ENCODE measurements around the gene LPP. TPM values are rescaled to one million over a fixed set of nuclear protein-coding genes. Genes with fewer than 3 reads are reported as not detected.

LPP gene
- total and polyA plus RNA-seq, 2 of the 13 experiments (the other 11 are each of a cell fraction or from before 2014, with no cell fraction given) = 19.2 to 29.9 TPM

DNA sequence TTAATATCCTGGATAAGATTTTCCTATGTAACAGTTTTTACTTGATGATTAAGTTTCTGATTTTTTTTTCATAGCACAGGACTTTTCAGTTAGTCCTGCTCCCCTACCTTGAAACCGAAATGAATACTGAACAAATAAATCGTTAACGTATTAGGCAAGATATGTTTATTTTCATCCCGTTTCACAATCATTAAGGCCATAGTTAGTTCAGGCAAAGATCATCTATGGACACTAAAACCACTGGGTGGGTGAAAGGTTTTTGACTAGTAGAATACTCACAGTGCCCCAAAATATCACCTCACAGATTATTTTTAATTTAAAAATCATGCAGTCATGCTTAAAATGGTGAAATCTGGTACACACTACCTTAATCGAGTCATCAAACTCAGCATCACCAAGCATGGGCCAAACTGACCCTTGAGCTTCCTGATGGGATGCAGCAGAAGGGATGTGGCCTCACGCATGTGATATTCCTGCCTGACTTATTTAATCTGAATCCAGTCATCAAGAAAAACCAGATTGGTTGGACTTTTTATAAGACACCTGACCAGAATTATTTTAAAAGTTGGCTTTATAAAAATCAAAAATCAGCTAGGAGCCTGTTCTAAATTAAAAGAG is 365.0 kb downstream of the LPP start (continued):
- no peak for TF ChIP-seq ZNF235 (CRISPR knock-in tag; IDR thresholded peaks at IDR 0.05; ENCODE audit: borderline replicate concordance)
- no peak for TF ChIP-seq CBX2 (IDR thresholded peaks at IDR 0.05; ENCODE audit: low read depth, low read length)
- no peak for TF ChIP-seq CBX2 (CRISPR knock-in tag; IDR thresholded peaks at IDR 0.05; ENCODE audit: low read depth)
- TF ChIP-seq ZNF251 (CRISPR knock-in tag; IDR thresholded peaks at IDR 0.05) = no peak
- TF ChIP-seq TBX2 (CRISPR knock-in tag; IDR thresholded peaks at IDR 0.05; ENCODE audit: borderline replicate concordance) = no peak
- peak; percentile 81 for TF ChIP-seq ZGPAT (CRISPR knock-in tag; IDR thresholded peaks at IDR 0.05)
- no peak for TF ChIP-seq SRSF1 (optimal IDR thresholded peaks at IDR 0.05; ENCODE audit: low read depth, low read length)
- no peak for TF ChIP-seq ZNF773 (CRISPR knock-in tag; IDR thresholded peaks at IDR 0.05; ENCODE audit: borderline replicate concordance)
- TF ChIP-seq, protein P1, sequence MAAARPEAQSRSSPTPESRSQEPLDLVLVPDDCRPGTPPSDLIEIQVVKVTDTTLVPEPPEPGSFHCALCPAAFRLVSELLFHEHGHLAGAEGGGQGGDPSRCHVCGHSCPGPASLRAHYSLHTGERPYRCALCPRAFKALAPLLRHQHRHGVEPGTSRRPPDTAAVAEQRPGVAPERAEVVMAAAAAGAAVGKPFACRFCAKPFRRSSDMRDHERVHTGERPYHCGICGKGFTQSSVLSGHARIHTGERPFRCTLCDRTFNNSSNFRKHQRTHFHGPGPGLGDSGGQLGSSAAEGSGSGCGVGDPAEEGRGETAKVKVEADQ (CRISPR knock-in tag; IDR thresholded peaks at IDR 0.05; ENCODE audit: borderline replicate concordance) = no peak
- TF ChIP-seq STAG1 (CRISPR knock-in tag; IDR thresholded peaks at IDR 0.05) = no peak; the same call in 1 of the 2 replicates
- no peak for TF ChIP-seq IKZF4 (CRISPR knock-in tag; IDR thresholded peaks at IDR 0.05; ENCODE audit: borderline replicate concordance, low read depth, not compliant biosample characterization)
- no peak for TF ChIP-seq ZMYM3 (CRISPR knock-in tag; IDR thresholded peaks at IDR 0.05)
- peak; percentile 47; the same call in 1 of the 2 replicates for TF ChIP-seq KDM3A (CRISPR knock-in tag; IDR thresholded peaks at IDR 0.05; ENCODE audit: low read depth)
- no peak for TF ChIP-seq DMAP1 (CRISPR knock-in tag; IDR thresholded peaks at IDR 0.05)
- TF ChIP-seq, protein P2, sequence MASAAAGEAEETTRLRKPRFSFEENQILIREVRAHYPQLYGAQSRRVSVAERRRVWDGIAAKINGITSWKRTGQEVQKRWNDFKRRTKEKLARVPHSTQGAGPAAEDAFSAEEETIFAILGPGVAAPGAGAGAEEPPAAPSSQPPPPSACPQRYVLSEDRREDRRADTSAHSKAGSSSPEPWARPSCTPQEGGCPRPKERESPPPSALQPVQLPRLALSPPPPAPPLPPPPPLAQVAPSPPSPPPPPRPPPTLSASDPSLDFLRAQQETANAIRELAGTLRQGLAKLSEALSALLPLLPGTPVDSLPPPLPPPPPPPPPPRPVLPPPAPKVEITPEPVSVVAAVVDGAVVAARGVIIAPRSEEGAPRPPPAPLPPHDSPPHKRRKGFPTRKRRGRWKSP (CRISPR knock-in tag; IDR thresholded peaks at IDR 0.05) = no peak
- no peak for TF ChIP-seq NPAS2 (CRISPR knock-in tag; IDR thresholded peaks at IDR 0.05; ENCODE audit: borderline replicate concordance)
- TF ChIP-seq, protein P3, sequence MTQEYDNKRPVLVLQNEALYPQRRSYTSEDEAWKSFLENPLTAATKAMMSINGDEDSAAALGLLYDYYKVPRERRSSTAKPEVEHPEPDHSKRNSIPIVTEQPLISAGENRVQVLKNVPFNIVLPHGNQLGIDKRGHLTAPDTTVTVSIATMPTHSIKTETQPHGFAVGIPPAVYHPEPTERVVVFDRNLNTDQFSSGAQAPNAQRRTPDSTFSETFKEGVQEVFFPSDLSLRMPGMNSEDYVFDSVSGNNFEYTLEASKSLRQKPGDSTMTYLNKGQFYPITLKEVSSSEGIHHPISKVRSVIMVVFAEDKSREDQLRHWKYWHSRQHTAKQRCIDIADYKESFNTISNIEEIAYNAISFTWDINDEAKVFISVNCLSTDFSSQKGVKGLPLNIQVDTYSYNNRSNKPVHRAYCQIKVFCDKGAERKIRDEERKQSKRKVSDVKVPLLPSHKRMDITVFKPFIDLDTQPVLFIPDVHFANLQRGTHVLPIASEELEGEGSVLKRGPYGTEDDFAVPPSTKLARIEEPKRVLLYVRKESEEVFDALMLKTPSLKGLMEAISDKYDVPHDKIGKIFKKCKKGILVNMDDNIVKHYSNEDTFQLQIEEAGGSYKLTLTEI (CRISPR knock-in tag; conservative IDR thresholded peaks at IDR 0.05) = no peak
- TF ChIP-seq ZSCAN29 (CRISPR knock-in tag; conservative IDR thresholded peaks at IDR 0.05) = peak; percentile 43; the same call in 1 of the 2 replicates
- TF ChIP-seq, protein P4, sequence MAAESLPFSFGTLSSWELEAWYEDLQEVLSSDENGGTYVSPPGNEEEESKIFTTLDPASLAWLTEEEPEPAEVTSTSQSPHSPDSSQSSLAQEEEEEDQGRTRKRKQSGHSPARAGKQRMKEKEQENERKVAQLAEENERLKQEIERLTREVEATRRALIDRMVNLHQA (CRISPR knock-in tag; IDR thresholded peaks at IDR 0.05) = no peak
- no peak for TF ChIP-seq SNAI1 (CRISPR knock-in tag; IDR thresholded peaks at IDR 0.05; ENCODE audit: borderline replicate concordance)
- TF ChIP-seq ZNF747 (CRISPR knock-in tag; IDR thresholded peaks at IDR 0.05; ENCODE audit: borderline replicate concordance) = no peak
- TF ChIP-seq ZNF230 (CRISPR knock-in tag; IDR thresholded peaks at IDR 0.05) = no peak
- TF ChIP-seq NFYC (CRISPR knock-in tag; IDR thresholded peaks at IDR 0.05) = no peak
- TF ChIP-seq KMT2B (CRISPR knock-in tag; IDR thresholded peaks at IDR 0.05) = no peak
- 0 out of 2 replicates have a peak, but pooled peaks have one; percentile 50 for TF ChIP-seq HHEX (CRISPR knock-in tag; IDR thresholded peaks at IDR 0.05)
- no peak for TF ChIP-seq SP140L (CRISPR knock-in tag; IDR thresholded peaks at IDR 0.05; ENCODE audit: borderline replicate concordance)
- no peak for TF ChIP-seq ZNF598 (CRISPR knock-in tag; IDR thresholded peaks at IDR 0.05; ENCODE audit: borderline replicate concordance)
